Measurements from ENCODE around the gene VIT. TPM values are rescaled to one million over a fixed set of nuclear protein-coding genes. Genes with fewer than 3 reads are reported as not detected.

Gene VIT
- total RNA-seq, 3 donors from 2014 or later (not counting 1 experiment from before 2014, with no cell fraction given): 1.4 to 1.9 (median 1.7) TPM

DNA sequence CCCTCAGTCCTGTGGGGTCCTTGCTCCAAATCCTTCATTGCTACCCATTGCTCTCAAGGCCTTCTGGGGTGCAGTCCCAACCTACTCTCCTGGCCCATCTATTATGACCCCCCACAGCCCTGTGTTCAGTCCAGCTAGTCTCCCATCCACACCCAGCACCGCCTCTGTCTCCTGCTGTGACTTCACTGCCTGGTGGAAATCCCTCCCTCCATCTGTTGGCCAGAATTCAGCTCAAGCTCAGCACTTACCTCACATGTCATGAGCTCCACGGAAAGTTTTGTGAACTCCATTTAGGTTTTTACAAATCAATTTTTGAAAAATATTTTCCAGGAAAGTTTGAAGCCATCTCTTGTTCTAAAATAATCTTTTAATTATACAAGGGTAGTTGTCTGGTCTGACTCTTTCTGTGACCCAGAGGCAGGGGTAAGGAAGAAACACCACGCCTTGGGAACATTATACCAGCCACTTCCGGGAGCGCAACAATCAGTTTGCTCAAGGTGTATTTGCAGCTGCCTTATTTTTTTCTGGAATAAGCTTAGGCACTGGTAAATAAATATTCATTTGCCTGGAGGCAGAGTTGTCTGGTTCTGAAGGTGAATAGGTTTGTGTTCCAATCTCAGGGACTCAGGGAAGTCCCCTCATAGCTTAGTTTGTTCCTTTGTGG lies 110.8 kb downstream of the VIT start:
- WGBS (ENCODE audit: insufficient coverage): 99% methylated on average over 5 of the region's 5 CpGs
- Mint-ChIP-seq H3K36me3 (no peaks in the 10 kb centered on the region), H3K9me3 (no peaks in the 10 kb centered on the region), H3K4me3 (peak overlapping the region; percentile 22), H3K27me3 (ENCODE audit: low read depth in 2 of 2) (no peaks in the 10 kb centered on the region), H3K4me1 (peaks cover 35 to 50% of the 10 kb centered on the region in 2 donors), H3K27ac (peak overlapping the region in 1 of 2 donors; percentile 86)
- intact Hi-C loops (cut with micrococcal nuclease): loop anchor here (10.0 kb wide), 1 partner anchor 277 kb away; the partner anchor contains the start of genes GPATCH11 and HEATR5B
- H3K9me3 ChIP-seq (ENCODE audit: control insufficient read depth, insufficient read depth, low read length): peaks cover 4% of the 10 kb centered on the region
- ATAC-seq (no peak), DNase-seq (no peak)
- H3K27ac ChIP-seq (ENCODE audit: low read length): no peak overlapping the region
- no peak overlapping the region for H3K4me3 ChIP-seq (ENCODE audit: low read length)
- TF ChIP-seq, protein P1, sequence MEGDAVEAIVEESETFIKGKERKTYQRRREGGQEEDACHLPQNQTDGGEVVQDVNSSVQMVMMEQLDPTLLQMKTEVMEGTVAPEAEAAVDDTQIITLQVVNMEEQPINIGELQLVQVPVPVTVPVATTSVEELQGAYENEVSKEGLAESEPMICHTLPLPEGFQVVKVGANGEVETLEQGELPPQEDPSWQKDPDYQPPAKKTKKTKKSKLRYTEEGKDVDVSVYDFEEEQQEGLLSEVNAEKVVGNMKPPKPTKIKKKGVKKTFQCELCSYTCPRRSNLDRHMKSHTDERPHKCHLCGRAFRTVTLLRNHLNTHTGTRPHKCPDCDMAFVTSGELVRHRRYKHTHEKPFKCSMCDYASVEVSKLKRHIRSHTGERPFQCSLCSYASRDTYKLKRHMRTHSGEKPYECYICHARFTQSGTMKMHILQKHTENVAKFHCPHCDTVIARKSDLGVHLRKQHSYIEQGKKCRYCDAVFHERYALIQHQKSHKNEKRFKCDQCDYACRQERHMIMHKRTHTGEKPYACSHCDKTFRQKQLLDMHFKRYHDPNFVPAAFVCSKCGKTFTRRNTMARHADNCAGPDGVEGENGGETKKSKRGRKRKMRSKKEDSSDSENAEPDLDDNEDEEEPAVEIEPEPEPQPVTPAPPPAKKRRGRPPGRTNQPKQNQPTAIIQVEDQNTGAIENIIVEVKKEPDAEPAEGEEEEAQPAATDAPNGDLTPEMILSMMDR (IDR thresholded peaks at IDR 0.05): no peak
- H3K4me1 ChIP-seq (ENCODE audit: control insufficient read depth, insufficient read depth, low read length): peaks cover 38% of the 10 kb centered on the region
- no peaks in the 10 kb centered on the region for H3K36me3 ChIP-seq (ENCODE audit: control insufficient read depth, insufficient read depth, low read length)
- H3K27me3 ChIP-seq (ENCODE audit: control insufficient read depth, insufficient read depth, low read length): no peaks in the 10 kb centered on the region

DNA sequence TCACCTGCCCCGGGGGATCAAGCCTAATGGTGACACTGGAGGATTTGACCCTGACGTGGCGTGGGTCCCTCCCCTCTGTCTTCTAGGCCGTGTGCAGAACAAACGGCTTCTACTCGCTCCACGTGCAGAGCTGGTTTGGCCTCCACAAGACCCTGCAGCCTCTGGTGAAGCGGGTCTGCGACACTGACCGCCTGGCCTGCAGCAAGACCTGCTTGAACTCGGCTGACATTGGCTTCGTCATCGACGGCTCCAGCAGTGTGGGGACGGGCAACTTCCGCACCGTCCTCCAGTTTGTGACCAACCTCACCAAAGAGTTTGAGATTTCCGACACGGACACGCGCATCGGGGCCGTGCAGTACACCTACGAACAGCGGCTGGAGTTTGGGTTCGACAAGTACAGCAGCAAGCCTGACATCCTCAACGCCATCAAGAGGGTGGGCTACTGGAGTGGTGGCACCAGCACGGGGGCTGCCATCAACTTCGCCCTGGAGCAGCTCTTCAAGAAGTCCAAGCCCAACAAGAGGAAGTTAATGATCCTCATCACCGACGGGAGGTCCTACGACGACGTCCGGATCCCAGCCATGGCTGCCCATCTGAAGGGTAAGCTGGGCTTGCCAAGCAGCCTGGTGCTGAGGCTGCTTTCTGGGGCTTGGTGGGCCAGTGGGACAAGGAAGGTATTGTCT lies 112.0 kb downstream of the VIT start:
- WGBS (ENCODE audit: insufficient coverage): 95% methylated on average over 35 of the region's 35 CpGs
- H3K9me3 Mint-ChIP-seq: no peaks in the 10 kb centered on the region
- Histone ChIP-seq H3K4me1 (ENCODE audit: control insufficient read depth, insufficient read depth, low read length) (peaks cover 27% of the 10 kb centered on the region), H3K4me3 (ENCODE audit: low read length) (no peak overlapping the region), H3K27ac (ENCODE audit: low read length) (no peak overlapping the region), H3K27me3 (ENCODE audit: control insufficient read depth, insufficient read depth, low read length) (no peaks in the 10 kb centered on the region), H3K36me3 (ENCODE audit: control insufficient read depth, insufficient read depth, low read length) (no peaks in the 10 kb centered on the region), H3K9me3 (ENCODE audit: control insufficient read depth, insufficient read depth, low read length) (no peaks in the 10 kb centered on the region)
- ATAC-seq: no peak
- H3K4me1 Mint-ChIP-seq: peaks cover 23 to 42% of the 10 kb centered on the region in 2 donors
- no peaks in the 10 kb centered on the region for H3K27me3 Mint-ChIP-seq (ENCODE audit: low read depth in 2 of 2)
- no peaks in the 10 kb centered on the region for H3K36me3 Mint-ChIP-seq
- TF ChIP-seq, protein P1 (IDR thresholded peaks at IDR 0.05): no peak
- no peak for DNase-seq
- no peak overlapping the region for H3K4me3 Mint-ChIP-seq
- no peak overlapping the region for H3K27ac Mint-ChIP-seq
- intact Hi-C loops (cut with micrococcal nuclease): loop anchor here (10.0 kb wide), 1 partner anchor 276 kb away; the partner anchor contains the start of genes GPATCH11 and HEATR5B

DNA sequence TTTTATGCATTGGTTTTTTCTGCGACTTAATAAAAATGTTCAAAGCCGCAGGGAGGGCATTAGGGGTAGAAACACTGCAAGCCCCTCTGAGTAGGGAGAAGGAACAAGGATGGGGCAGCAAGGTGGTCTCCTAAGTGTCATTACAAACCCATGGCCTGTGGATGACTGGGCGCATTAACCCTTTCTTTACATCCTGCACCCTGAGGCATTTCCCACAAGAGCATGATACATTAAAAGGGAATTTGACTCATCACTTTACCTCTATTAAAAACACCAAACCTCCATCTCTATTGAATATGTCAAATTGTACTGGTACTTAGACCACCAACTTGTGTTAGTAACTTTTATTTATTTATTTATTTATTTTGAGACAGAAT lies 112.5 kb downstream of the VIT start:
- WGBS (ENCODE audit: insufficient coverage): 96% methylated on average over 3 of the region's 3 CpGs

More for the DNA sequence above, 112.5 kb downstream of the VIT start:
- Mint-ChIP-seq H3K9me3 (no peaks in the 10 kb centered on the region), H3K27me3 (ENCODE audit: low read depth in 2 of 2) (no peaks in the 10 kb centered on the region), H3K4me1 (peaks cover 23 to 37% of the 10 kb centered on the region in 2 donors), H3K27ac (no peak overlapping the region), H3K4me3 (no peak overlapping the region), H3K36me3 (no peaks in the 10 kb centered on the region)
- no peaks in the 10 kb centered on the region for H3K27me3 ChIP-seq (ENCODE audit: control insufficient read depth, insufficient read depth, low read length)
- TF ChIP-seq, protein P1 (IDR thresholded peaks at IDR 0.05): no peak
- no peaks in the 10 kb centered on the region for H3K36me3 ChIP-seq (ENCODE audit: control insufficient read depth, insufficient read depth, low read length)
- peaks cover 23% of the 10 kb centered on the region for H3K4me1 ChIP-seq (ENCODE audit: control insufficient read depth, insufficient read depth, low read length)
- H3K27ac ChIP-seq (ENCODE audit: low read length): no peak overlapping the region
- DNase-seq: no peak
- H3K4me3 ChIP-seq (ENCODE audit: low read length): no peak overlapping the region
- no peak for ATAC-seq
- intact Hi-C loops (cut with micrococcal nuclease): loop anchor here (10.0 kb wide), 1 partner anchor 276 kb away; the partner anchor contains the start of genes GPATCH11 and HEATR5B
- no peaks in the 10 kb centered on the region for H3K9me3 ChIP-seq (ENCODE audit: control insufficient read depth, insufficient read depth, low read length)
